HS-27A (cell line): Measurements from ENCODE around the gene GRM4.

Experiments
- DNase-seq: peaks from one replicate; pipeline ENCODE4 v3.0.0-alpha.2; 2012; ENCODE audit warnings: low read depth, missing footprints

GRM4 gene

DNA sequence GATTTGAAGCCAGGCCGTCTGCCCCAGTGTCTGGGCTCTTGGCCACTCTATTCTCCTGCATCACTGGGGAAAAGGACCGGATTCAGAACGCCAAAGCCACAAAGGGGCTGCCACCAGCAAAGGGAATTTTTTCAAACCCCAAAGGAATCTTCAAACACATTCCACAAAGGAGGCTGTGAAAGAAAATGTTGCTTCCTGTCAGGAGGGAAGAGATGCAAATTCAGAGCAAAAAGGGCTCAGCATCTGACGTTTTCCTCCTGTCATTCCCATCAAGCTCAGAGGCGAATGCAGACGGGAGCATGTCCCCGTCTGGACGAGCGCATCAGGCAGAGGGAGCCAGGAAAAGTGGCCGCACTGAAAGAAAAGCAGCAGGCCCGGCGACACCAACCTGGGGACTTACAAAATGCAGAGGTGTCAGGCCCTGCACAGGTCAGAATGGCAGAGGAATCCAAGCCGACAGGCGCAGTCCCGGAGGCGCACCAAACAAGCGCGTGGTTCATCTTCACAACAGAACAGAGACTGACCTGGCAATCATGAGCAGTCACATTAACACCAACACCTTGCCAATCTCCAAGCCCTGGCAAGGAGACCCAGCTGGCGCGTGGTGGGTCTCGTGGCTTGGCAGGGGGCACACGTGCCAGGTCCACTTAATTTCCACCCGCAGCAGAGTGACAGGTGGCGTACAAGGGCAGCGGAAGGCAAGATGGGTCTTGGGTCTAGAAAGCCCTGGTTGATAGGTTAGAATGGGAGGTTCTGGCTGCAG lies 62.8 kb downstream of the GRM4 start:
- DNase-seq: no peak

DNA sequence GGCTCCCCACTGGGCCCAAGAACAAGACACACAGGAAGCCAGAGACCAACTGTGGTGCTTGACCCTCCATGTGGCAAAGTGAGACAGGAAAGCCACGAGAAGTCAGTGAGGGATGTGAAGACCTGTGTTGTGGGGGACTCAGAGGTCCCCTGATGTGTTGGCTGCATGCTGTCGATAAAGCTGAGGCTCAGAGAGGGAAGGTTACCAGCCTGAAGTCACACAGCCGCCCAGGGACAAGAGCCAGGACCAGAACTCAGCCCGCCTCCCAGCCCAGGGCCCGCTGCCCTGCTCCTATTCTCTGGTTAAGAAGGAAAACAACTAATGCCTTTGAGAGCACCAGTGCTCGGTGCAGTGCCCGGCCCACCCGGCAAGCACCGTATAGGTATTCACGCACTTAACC lies 63.5 kb downstream of the GRM4 start:
- DNase-seq: no peak

DNA sequence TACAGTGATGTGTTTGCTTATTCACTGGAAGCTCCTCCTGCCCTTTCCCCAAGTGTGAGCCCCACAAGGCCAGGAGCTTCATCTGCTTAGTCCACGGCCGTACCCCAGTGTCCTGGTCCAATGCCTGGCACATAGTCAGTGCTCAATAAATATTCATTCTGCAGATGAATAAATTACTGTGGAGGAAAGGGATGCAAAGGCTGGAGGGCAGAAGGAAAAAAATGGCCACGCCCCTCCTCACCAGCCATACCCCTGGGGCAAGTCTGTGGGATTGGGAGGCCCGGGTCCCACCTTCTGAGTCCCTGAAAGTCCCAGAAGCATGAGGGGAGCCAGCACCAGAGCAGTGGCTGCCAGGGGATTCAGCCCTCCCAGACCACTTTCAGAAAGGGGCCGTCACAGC lies 65.5 kb downstream of the GRM4 start:
- DNase-seq: no peak

DNA sequence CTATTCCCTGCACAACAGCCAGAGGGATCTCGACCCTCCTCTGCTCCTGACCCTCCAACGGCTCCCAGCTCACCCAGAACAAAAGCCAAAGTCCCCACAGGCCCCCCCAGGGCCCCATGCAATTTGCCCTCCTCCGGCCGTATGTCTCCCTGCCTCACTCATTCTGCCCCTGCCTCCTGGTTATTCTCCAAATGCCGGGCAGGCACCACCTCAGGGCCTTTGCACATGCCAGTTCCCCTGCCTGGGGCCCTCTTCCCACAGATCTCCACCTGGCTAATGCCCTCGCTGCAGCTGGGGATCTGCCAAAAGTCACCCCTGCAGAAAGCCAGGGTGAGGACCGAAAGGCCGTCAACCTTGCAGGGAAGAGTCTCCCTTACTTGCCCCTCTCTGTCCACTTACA lies 66.0 kb downstream of the GRM4 start:
- DNase-seq: no peak

DNA sequence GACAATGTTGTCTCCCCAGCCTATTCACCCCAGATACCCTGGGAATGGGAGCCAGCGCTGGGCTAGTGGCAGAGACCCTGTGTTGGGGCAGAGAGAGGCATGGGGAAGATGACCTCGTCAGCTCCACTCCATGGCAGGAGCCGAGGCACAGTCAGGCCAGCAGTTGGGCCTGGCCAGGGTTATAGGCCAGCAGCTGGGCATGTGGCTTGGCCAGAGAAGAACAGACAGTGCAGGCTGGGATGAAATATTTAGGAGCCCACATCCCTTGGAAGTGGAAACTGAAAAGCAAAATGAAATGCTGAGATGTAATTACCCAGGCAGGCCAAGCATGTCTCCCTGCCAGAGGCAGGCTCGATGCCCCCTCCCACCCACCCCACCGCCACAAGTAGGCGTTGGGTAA lies 70.0 kb downstream of the GRM4 start:
- no peak for DNase-seq

DNA sequence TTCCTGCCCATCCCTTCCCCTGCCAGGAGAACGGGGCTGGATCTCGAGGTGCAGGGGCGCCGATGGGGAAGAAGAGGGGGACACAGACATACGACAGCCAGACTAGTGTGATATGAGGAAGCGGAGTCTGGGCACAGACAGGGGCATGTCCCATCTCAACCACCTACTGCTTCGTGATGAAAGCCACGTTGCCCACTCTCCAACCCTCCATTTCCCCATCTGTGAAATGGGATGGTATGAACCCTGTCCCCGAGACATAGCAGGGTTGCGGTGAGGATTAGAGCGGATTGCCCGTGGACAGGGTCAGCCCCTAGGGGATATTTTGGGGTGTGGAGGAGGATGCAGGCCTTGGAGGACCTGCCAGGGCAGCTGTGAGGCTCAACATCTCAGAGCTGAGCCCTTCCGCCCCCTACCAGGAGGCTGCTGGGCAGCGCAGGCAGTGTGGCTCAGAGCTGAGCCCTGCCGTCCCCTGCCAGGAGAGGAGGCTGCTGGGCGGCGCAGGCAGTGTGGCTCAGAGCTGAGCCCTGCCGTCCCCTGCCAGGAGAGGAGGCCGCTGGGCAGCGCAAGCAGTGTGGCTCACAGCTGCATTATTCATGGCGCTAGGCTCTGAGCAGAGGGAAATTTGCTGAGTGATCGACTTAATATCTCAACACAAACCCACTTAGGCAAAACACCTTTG lies 71.7 kb downstream of the GRM4 start:
- DNase-seq: no peak

DNA sequence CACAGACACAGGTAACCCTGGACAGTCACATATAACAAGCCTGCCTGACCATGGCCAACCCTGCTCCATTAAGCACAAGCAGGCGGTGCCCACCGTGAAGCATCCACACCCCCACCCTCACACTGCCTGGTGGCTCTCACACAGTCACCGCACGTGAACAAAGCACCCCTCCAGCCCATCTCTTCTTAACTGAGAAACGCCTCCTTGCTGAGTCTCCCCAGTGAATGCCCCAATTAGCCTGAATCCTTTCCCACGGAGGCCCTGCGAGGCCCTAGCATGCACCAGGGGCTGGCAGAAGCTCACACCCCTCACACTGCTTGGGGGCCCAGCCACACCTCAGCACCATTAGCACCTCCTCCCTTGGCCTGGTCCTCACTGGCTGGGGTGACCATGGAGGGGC lies 72.3 kb downstream of the GRM4 start:
- DNase-seq: no peak

DNA sequence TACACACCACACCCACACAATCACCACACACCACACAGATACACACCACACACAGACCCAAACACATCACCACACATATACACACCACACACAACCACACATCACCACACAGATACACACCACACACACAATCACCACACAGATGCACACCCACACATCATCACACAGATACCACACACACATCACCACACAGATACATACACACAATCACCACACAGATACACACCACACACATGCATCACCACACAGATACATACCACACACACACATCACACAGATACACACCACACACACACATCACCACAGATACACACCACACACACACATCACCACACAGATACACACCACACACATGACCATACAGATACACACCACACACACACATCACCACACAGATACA lies 73.2 kb downstream of the GRM4 start:
- DNase-seq: no peak

DNA sequence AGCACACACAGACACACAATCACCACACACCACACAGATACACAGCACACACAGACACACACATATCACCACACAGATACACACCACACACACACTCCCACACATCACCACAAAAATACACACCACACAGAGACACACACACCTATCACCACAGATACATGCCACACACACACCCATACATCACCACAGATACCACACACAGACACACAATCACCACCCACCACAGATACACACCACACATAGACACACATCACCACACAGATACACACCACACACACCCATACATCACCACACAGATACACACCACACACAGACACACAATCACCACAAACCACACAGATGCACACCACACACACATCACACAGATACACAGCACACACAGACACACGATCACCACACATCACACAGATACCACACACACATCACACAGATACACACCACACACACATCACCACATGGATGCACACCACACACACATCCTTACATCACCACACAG lies 74.0 kb downstream of the GRM4 start:
- no peak for DNase-seq

DNA sequence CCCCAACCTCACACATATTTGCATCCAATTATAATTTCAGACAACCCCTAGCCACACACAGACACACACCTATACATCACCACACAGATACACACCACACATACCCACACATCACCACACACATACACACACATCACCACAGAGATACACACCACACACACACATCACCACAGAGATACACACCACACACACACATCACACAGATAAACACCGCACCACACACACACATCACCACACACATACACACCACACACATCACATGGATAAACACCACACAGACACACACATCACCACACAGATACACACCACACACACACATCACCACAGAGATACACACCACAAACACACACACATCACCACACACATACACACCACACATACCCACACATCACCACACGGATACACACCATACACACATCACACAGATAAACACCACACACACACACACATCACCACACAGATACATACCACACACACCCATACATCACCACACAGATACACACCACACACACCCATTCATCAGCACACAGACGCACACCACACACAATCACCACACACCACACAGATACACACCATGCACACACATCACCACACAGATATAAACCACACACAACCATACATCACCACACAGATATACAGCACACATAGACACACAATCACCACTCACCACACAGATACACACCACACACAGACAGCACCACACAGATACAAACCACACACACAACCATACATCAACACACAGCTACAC lies 74.6 kb downstream of the GRM4 start:
- no peak for DNase-seq

DNA sequence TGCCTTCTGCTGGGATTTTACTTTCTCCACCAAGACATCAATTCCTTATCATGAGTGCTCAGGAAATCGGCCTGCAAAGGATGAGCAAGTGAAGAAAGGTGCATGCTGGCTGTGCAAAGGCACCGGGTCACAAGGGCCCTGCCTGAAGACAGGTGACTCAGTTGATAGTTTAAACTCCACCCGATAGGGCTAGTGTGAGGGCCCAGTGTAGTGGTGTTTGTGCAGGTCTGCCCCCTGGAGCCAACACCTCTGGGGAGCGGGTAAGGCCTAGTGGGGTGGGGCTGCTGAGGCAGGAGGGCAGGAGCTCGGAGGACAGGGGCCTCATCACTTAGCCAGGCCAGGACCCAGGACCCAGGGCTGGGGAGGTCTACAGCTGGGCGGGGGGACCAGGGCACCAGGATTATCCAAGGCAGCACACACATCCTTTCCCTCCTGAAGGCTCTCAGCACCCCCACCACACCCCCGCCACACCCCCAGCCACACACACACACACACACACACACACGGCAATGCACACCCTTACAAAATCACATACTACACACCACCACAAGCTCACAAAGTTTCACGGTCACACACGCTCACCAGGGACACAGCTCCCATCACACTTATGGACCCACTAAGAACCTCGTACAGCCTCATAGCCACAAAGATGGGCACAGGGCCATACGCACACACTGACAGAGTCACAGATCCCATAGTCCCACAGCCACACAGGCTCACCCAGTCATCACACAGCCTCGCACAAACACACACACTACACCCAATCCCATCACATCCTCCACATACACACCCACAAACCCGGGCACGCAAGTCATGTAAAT lies 75.4 kb downstream of the GRM4 start:
- DNase-seq: no peak

DNA sequence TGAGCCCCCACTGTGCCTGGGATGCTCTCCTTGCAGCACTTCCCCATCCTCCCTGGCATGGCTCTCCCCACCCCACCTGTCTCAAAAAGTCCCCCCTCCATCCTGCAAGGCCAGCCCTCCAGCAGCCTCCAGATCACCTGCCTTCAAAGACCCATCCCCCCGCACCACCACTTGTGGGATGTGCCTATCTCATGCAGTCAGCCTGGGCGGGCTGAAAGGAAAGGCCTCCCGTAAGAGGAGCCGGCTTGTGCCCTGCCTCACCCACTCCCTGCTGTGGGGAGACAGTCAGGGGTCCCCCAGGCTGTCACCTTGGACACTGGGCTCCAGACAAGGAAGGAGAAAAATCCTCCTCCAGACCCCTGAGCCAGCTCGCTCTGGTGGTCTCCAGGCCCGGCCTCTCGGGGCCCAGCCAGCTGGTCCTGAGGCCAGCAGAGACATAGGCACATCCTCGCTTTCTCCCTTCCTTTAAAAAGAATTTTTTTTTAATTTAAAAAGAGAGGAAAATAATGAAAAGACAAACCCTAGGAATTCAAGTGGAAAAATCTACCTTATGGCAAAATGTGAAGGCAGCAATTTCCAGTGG lies 77.3 kb downstream of the GRM4 start:
- no peak for DNase-seq

DNA sequence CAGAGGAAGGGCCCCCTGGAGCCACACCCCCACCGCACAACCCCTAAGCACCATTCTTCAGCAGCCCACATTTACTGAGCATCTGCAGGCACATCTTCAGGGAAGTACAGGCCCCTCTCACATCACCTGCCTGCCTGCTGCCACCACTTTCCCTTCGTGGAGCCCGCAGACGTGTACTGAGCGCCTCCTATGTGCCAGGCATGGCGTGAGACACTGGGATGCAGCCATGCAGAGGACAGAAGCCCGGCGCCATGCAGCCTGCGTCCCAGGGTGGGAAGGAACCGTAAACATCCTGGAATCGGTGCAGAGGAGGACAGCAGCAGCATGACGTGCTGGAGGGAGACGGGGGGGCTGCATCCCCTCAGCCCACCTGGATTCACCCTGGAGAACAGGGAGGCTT lies 78.1 kb downstream of the GRM4 start:
- no peak for DNase-seq

DNA sequence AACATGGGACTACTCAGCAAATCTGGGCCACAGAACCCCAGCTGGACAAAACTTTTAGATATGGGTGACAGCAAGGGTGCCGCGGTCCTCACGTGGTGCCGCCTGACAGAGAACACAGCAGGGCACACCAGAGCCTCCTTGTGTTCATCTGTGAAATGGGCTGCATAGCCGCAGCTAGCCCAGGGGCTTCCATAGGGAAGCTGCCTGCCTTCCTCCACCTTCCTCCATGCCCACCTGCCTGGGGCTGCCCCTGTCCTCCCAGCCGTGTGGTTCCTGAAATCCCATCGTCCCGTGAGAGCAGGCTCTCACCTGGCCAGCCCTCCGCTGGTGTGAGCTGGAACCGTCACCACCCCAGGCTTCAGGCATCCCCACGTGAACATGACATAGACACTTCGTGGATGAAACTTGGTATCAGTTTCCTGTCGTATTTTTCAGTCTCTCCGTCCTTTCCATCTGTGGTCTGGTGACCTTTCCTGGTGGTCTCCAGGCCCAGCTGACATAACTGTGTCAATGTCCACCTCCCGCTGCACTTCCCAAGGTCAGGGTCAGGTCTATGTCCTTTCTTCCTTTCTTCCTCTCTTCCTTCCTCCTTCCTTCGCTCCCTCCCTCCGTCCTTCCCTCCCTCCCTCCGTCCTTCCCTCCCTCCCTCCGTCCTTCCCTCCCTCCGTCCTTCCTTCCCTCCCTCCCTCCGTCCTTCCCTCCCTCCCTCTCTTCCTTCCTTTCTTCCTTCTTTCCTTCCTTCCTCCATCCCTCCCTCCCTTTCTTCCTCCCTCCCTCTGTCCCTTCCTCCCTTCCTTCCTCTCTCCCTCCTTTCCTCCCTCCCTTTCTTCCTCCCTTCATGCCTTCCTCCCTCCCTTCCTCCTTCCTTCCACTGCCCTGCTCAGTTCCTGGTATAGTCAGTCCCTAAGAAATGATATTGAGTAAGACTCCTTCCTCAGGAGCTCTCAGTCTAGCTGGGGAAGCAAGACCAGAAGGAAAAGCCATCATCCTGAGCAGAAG lies 78.8 kb downstream of the GRM4 start:
- no peak for DNase-seq

DNA sequence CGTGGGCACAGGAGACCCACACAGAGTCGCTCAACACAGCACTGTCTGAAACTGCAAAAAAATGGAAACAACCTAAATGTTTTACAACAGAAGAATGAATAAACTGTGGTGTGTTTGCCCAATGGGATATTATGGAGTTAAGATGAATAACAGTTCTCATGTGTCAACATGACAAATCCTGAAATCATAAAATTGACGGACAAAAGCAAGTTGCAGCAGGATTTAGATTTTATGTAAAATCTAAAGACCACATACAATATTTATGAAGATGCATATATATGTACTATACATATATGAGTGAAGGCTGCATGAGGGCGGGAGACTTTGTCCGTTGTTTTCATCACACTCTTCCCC lies 79.7 kb downstream of the GRM4 start:
- no peak for DNase-seq

DNA sequence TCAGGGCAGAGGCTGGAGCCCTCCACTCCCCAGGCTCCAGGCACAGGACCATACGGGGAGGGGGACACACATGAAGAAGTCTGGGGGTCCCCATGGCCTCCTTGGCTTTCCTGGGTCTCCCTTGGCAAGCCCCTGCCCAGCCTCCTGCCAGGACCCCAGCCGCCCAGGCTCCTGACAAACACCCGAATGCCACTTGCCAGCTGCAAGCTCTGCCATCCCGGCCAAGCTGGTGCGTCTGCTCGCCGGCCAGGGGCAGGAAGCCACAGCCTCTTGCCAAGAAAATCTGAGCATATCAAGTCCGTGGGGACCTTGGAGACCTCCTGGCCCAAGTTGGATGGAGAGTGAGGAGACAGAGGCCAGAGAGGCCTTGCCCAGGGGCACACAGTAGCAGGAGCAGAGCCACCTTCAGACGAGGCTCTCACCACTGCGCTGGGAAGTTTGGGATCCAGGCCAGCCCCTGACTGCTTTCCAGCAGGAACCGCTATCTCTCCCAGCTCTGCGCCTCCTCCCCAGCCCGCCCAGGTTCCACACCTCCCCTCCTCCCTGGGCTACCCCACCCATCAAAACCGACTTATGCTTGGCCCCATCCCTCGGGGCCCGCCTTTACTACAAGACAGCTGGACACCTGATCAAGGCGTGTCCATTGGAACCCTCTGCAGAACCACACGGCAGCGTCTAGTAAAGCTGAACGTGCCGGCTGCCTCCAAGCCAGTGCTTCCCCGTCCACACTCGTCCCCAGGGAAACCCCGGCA lies 80.2 kb downstream of the GRM4 start:
- DNase-seq: no peak

DNA sequence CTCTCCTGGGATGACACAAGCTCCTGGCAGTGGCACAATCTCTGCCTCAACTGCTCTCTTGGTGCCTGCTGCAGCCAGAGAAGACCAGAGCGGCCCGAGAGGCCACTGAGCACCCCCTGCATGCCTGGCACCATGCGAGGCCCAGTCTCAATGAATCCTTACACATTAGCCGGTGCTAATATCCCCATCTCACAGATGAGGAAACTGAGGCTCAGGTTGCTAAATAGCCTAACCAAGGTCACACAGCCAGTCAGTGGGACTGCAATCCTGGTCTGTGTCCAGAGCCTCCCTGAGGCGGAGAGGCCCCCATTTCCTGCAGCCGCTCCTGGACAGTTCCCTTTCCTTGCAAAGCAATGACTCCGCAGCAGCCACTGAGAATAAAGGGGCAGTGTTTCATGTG lies 81.2 kb downstream of the GRM4 start:
- no peak for DNase-seq

DNA sequence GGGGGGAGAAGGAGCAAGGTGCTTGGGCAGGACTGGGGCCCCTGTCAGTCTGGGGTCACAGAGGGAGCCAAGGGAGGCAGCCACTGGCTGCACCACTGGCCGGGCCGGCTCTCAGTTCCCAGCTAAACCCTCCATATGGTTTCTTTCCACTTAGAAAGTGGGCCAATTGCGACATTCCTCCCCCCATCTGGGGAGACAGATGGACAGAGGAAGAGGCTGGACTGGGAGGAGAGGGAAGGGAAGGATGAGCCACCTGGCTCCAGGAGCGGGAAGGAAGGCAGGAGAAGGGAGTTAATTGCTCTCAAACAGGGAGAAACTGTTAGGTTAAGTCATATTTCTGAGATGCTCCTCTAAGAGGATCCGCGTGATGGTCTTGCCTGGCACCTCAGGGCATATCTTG lies 82.2 kb downstream of the GRM4 start:
- no peak for DNase-seq

DNA sequence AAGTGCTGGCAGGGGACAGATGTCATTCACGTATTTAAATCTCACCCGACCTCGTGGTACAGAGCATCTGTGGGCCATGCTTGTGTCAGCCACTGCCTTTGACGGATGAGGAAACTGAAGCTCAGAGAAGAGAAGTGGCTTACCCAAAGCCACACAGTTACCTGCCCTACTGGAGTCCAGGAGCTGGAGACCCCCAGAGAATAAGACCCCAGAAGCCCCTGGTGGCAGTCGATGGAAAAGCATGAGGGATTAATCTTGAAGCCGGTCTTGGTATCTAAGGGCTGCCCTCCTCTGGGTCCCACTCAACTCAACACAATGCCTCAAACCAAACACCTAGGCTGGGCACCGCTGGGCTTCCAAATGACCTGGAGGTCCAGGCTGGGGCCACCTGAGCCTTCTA lies 83.1 kb downstream of the GRM4 start:
- DNase-seq: no peak

DNA sequence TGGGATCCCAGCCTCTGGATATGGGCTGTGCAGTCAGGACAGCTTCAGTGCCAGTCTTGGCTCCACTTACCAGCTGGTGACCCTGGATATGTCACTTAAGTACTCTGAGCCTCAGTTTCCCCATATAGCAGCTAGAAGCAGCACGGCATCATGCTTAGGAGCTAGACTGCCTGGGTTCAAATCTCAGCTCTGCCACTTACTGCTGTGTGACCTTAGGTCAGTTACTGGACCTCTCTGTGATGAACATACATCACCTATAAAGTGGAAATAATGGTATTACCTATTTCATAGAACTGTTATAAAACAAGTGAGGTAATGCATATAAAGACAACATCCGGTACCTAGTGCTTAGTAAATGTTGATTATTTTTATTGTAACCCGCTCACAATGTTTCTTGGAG lies 83.7 kb downstream of the GRM4 start:
- DNase-seq: no peak
